GM13977 (cell line): ENCODE results near the gene CIDEA.

Source experiments
- DNase-seq: peaks from one replicate; pipeline ENCODE4 v3.0.0; 2012; ENCODE audit warnings: low spot score
- CTCF ChIP-seq: IDR thresholded peaks from 2 replicates; pipeline ENCODE4 v1.5.1; 2012; ENCODE audit warnings: mild to moderate bottlenecking, control low read depth; ENCODE audit not compliant: insufficient read depth; ENCODE audit errors: extremely low read depth, missing control alignments
- in situ Hi-C: fragments of 300-500 bp; cut with MboI; formaldehyde crosslinking; loops from one replicate; pipeline ENCODE4 v1.12.0; 2022; ENCODE audit warnings: low sequenced_read_pairs, low pct_unique_long_range_greater_than_20kb, mixed read lengths, inconsistent platforms; ENCODE audit not compliant: unreplicated experiment

CIDEA gene

DNA sequence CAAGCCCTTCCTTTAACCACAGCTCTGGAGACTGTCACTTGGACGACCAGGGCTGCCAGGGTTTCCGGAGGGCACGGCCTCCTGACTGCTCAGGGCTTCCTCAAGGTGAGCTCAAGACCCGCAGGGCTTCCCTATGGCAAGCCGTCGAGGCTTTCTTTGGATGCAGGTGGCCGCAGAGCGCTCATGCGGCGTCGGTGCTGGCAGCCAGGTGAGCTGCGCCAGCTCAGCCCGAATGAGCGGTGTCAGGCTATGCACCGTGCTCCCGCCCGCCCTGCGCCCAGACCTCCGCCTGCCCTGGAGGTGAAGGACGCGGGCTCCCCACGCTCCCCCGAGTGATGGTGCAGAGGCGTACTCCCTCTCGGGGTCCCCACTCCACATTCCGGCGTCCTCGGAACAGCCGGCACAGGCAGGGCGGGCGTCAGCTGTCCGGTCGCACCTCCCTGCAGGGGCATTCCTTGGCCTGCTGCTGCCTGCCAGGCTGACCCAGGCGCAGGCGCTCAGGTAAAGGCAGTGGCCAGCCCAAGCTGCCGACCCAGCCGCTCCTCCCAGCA lies 33.0 kb downstream of the CIDEA start:
- DNase-seq: no peak
- in situ Hi-C loops: no loop called here
- no peak for TF ChIP-seq CTCF

GRCh38 chr18:12287684-12288402 lies 33.7 kb downstream of the CIDEA start:
- DNase-seq: no peak
- TF ChIP-seq CTCF: no peak
- in situ Hi-C loops: no loop called here

DNA sequence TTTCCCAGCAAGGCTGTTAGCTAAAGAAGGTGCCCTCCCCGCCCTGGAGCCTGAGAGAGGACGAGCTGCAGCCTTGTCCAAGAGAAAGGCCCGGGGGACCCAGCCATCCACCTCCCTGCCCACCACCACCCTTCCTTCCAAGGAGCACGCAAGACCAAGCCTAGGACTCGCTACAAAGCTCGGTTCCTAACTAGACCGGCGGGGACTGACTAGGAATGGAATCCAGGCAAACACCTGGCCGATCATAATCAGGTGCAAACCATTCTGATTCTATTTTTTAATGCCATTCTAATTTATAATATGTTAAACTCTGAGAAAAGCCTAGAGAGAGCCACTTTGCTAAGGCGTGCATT lies 34.2 kb downstream of the CIDEA start:
- DNase-seq: no peak
- no peak for TF ChIP-seq CTCF
- in situ Hi-C loops: no loop called here

GRCh38 chr18:12290086-12290485 lies 35.9 kb downstream of the CIDEA start:
- in situ Hi-C loops: no loop called here
- no peak for TF ChIP-seq CTCF
- no peak for DNase-seq

- DNase-seq: no peak
- TF ChIP-seq CTCF: no peak
- in situ Hi-C loops: no loop called here
Measured at GRCh38 chr18:12291161-12291560, 37.0 kb downstream of the CIDEA start.

GRCh38 chr18:12291690-12292089 lies 37.5 kb downstream of the CIDEA start:
- TF ChIP-seq CTCF: no peak
- in situ Hi-C loops: no loop called here
- DNase-seq: no peak
